Heart left ventricle (tissue), 16 donors: ENCODE results near the gene TNIK. TPM values are rescaled to one million over a fixed set of nuclear protein-coding genes. Genes with fewer than 3 reads are reported as not detected.

Source experiments
- ATAC-seq, 4 donors: fragments of 200-7000 bp; cut with Tn5 transposase; one replicate each; pipeline ENCODE4 v1.9.1; 2020 to 2022; ENCODE audit warnings: moderate library complexity in 4 of 4, mild to moderate bottlenecking in 3 of 4, moderate number of reproducible peaks in 1 of 4
- DNase-seq, 5 donors: peaks; one replicate each; pipeline ENCODE4 v3.0.0-alpha.2; 2020
- H3K27ac ChIP-seq, 12 donors: fragments of 200-600 bp; sonication (generic) in 4 of 12; one replicate each; pipeline versions ENCODE4 v1.5.0 to v1.8.0; 2016 to 2022; ENCODE audit warnings: mild to moderate bottlenecking in 2 of 12
- H3K27me3 ChIP-seq, 9 donors: fragments of 200-600 bp; sonication (generic) in 2 of 9; one replicate each; pipeline versions ENCODE4 v1.5.1 to v1.8.0; 2016 to 2022; ENCODE audit warnings: mild to moderate bottlenecking in 3 of 9
- H3K36me3 ChIP-seq, 9 donors: fragments of 200-600 bp; sonication (generic) in 2 of 9; one replicate each; pipeline versions ENCODE4 v1.5.0 to v1.8.0; 2018 to 2022; ENCODE audit warnings: mild to moderate bottlenecking in 2 of 9
- H3K4me1 ChIP-seq, 12 donors: fragments of 200-600 bp; sonication (generic) in 4 of 12; one replicate each; pipeline versions ENCODE4 v1.5.0 to v1.8.0; 2016 to 2022; ENCODE audit warnings: mild to moderate bottlenecking in 3 of 12
- H3K4me3 ChIP-seq, 12 donors: fragments of 200-600 bp; sonication (generic) in 4 of 12; one replicate each; pipeline versions ENCODE4 v1.5.0 to v1.8.0; 2017 to 2022; ENCODE audit warnings: mild to moderate bottlenecking in 9 of 12, moderate library complexity in 4 of 12
- H3K9me3 ChIP-seq, 12 donors: fragments of 200-600 bp; sonication (generic) in 4 of 12; one replicate each; pipeline versions ENCODE4 v1.5.0 to v1.8.0; 2016 to 2022; ENCODE audit warnings: mild to moderate bottlenecking in 1 of 12
- POLR2A ChIP-seq, 2 donors: fragments of 450-650 bp; IDR thresholded peaks; one replicate each; pipeline ENCODE4 v1.6.1; 2017; ENCODE audit warnings: antibody characterized with exemption in 2 of 2, mild to moderate bottlenecking in 2 of 2, moderate library complexity in 2 of 2
- WGBS, 4 donors: extraction: QIAGEN DNeasy Blood & Tissue Kit in 2 of 4; methylation state at CpG; one replicate each; pipeline versions ENCODE4 v1.1.5 to v1.1.7; 2013 to 2018; 5-methylcytosine and 5-hydroxymethylcytosine counted together
- intact Hi-C, 10 donors: fragments of 100-400 bp; cut with DNase I; formaldehyde crosslinking; loops; one replicate each; pipeline versions ENCODE4 v1.11.1 to v1.14.2; 2022
- polyA plus RNA-seq, 2 donors: library from polyadenylated mRNA; stranded (reverse); fragments of 200-250 nt; gene quantifications; one replicate each; pipeline ENCODE4 v1.2.3, GENCODE V29; 2013
- total RNA-seq, 9 donors: library from RNA; depleted of rRNA in 2 of 9; stranded (reverse); fragments of >200 nt in 2 of 9; fragmentation: NEBNext Ultra II Directional in 3 of 9; extraction: Animal tissue kit (Norgen Biotek cat#: 25700) in 3 of 9; gene quantifications; one replicate each; pipeline versions ENCODE4 v1.1.0 to v1.2.4, GENCODE V29; 2016 to 2023
- TF ChIP-seq, protein P1 (sequence below), 12 donors: fragments of 200-600 bp; sonication (generic) in 4 of 12; IDR thresholded peaks; one replicate each; pipeline versions ENCODE4 v1.5.0 to v1.8.0; 2018 to 2022; ENCODE audit warnings: antibody characterized with exemption in 12 of 12, mild to moderate bottlenecking in 5 of 12
- donor health status: ischemic (EF 13 %, LVEDD 7.1; RV severe dilation, severe dysfunction).
- donor health status: healthy with polysubstance abuse.
- donor health status: DM: no; HTN: yes; CAD: no.
- donor health status: DM: no; HTN: no; CAD: no.
- donor health status: ischemic (EF 25% LVEDD 6.9; RV normal size, moderate dysfunction).
- donor health status: ischemic (EF 25% LVEDD 5.7; RV mildly dilated, moderate dysfunction).
- donor health status: healthy.
- donor health status: DM: yes; HTN: yes; CAD: no.
- donor health status: ischemic (EF 35%, LVEDD 5.7; RV mildly dilated, moderate dysfunction).
- donor health status: nonischemic (EF 11% LVEDD 7.7; RV severe dilation, severe dysfunction).
- donor health status: DM: yes; HTN: yes; CAD: no.
- donor health status: PGD.
- donor health status: ischemic (EF 29% LVEDD 5.4; RV normal size, mild dysfunction).
- donor health status: nonischemic (EF 23%, LVEDD 6.1; RV moderate dilation, normal function).

Gene TNIK
- total and polyA plus RNA-seq, 11 donors = 12.3 to 51.6 (median 32.4) TPM

DNA sequence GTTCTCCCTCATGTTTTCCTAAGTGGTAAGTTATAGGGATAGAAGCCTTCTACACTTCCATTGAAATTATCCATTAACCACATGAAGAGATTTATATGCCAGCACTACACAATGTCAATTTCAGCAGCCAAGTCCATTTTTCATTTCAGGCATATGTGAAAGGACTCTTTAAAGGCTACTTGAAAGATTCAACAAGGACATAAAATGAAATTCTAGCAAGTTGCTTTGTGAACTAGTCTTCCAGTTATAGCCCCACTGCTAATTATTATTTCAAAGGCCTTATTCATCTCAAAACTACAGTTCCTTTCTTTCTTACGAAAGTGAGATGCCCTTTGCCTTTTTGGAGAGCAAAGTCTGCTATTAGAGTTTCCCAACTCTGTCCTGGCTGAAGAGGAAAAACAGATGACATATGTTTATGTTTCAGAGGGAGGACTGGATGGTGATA is 367.7 kb downstream of the TNIK start:
- WGBS, 4 donors = 38 to 52% (median 51%) methylated on average over 1 of the region's 1 CpG
- H3K27ac ChIP-seq = peak overlapping the region in 3 of 12 donors; percentile 7 to 46 (median 17)

DNA sequence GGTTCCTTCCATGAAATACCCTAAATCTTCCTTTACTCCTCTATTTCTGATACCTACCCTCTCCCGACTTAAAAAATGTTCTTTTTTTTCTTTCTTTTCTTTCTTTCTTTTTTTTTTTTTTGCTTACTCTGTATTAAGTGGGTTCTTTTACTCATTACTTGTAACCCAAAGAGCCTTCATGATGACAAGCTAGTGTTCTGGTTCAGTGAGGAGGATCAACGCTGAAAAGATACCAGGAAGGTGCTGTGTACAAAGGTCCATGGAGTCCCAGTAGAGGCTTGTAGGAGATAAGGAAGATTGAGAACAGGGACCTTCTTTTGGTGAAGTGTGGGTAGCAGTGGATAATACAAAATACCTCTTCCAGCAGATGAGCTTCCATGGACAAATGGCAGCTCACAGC is 369.9 kb downstream of the TNIK start:
- H3K9me3 ChIP-seq = no peaks in the 10 kb centered on the region
- intact Hi-C loops = no loop called here
- ATAC-seq (no peak), DNase-seq (no peak)
- H3K36me3 ChIP-seq = peaks cover 0 to 20% (median 7%) of the 10 kb centered on the region in 9 donors
- H3K4me3 ChIP-seq = no peak overlapping the region
- TF ChIP-seq, protein P1, sequence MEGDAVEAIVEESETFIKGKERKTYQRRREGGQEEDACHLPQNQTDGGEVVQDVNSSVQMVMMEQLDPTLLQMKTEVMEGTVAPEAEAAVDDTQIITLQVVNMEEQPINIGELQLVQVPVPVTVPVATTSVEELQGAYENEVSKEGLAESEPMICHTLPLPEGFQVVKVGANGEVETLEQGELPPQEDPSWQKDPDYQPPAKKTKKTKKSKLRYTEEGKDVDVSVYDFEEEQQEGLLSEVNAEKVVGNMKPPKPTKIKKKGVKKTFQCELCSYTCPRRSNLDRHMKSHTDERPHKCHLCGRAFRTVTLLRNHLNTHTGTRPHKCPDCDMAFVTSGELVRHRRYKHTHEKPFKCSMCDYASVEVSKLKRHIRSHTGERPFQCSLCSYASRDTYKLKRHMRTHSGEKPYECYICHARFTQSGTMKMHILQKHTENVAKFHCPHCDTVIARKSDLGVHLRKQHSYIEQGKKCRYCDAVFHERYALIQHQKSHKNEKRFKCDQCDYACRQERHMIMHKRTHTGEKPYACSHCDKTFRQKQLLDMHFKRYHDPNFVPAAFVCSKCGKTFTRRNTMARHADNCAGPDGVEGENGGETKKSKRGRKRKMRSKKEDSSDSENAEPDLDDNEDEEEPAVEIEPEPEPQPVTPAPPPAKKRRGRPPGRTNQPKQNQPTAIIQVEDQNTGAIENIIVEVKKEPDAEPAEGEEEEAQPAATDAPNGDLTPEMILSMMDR (IDR thresholded peaks at IDR 0.05) = no peak
- TF ChIP-seq POLR2A (IDR thresholded peaks at IDR 0.05) = no peak
- peaks cover 0 to 37% (median 19%) of the 10 kb centered on the region in 12 donors for H3K4me1 ChIP-seq
- peak overlapping the region in 1 of 12 donors; percentile 8 for H3K27ac ChIP-seq
- no peaks in the 10 kb centered on the region for H3K27me3 ChIP-seq
- WGBS, 4 donors = 82 to 91% (median 86%) methylated on average over 2 of the region's 2 CpGs

More for the DNA sequence above, 367.7 kb downstream of the TNIK start:
- Histone ChIP-seq H3K4me3 (no peak overlapping the region), H3K9me3 (no peaks in the 10 kb centered on the region), H3K27me3 (no peaks in the 10 kb centered on the region), H3K4me1 (peaks cover 0 to 40% (median 19%) of the 10 kb centered on the region in 12 donors), H3K36me3 (peaks cover 0 to 3% (median 0%) of the 10 kb centered on the region in 9 donors)
- DNase-seq = no peak
- intact Hi-C loops = no loop called here
- TF ChIP-seq POLR2A (IDR thresholded peaks at IDR 0.05) = no peak
- TF ChIP-seq, protein P1 (IDR thresholded peaks at IDR 0.05) = no peak
- ATAC-seq = peak in 1 of 4 donors; percentile 46

DNA sequence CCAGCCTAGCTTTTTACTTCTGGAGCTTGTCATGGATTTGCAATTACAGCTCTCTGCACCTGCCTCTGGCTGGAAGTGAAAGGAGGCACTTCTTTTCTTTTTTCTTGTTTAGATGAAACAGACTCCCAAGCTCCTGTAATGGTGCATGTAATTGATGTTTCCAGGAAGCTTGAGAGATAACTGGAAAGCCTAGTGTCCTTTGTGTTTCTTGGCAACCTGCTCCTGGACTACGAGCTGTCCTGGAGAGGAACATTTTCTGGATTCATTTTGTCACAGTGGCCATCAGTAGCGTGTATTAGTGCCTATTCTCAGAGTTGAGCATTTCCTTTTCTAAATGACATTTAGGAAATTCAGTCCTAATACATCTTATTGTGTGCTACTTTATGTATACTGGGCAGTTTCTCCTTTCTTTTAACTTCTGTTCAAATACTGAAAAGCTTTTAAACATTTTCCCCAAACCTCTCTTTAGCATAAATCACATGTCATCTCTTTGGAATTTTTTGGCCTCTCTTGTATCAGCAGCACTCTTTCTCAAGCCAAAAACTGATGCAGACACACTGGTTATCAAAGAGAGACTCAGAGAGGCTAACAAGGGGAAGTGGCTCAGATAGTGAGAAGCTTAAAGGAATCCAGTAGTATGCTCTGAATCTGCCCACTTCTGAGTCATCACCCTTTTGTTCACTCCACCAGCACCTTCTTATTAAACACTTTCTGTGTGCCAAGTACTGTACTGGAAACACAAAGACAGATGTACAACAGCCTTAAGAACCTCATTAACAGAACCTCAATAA is 371.0 kb downstream of the TNIK start:
- Histone ChIP-seq H3K4me3 (no peak overlapping the region), H3K27me3 (no peaks in the 10 kb centered on the region), H3K9me3 (no peaks in the 10 kb centered on the region), H3K4me1 (peaks cover 0 to 34% (median 19%) of the 10 kb centered on the region in 12 donors), H3K36me3 (peaks cover 0 to 32% (median 16%) of the 10 kb centered on the region in 9 donors), H3K27ac (peak overlapping the region in 7 of 12 donors; percentile 8 to 56 (median 41))
- intact Hi-C loops = no loop called here
- TF ChIP-seq POLR2A (IDR thresholded peaks at IDR 0.05) = no peak
- TF ChIP-seq, protein P1 (IDR thresholded peaks at IDR 0.05) = no peak
- ATAC-seq (peak; percentile 56 to 83 (median 74)), DNase-seq (no peak)
- WGBS, 4 donors = 4 to 13% (median 7%) methylated on average over 2 of the region's 2 CpGs

DNA sequence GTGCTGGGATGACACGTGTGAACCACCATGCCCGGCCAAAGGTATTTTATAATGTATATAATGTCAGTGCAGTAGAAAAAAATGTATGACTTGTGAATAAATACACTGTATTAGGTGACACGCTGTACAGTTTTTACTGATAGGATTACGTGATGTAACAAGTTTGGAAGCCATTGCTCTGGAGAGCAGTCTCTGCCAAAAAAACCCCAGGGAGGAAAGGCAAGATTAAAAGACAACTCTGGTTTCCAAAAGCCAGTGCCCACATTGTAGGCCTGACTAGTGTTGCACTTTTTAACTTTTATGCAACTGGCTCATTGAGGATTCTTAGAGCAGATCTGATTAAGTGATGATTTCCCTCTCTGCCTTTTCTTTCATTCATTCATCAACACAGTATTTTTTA is 371.7 kb downstream of the TNIK start:
- TF ChIP-seq, protein P1 (IDR thresholded peaks at IDR 0.05) = no peak
- TF ChIP-seq POLR2A (IDR thresholded peaks at IDR 0.05) = no peak
- H3K9me3 ChIP-seq = no peaks in the 10 kb centered on the region
- intact Hi-C loops = no loop called here
- H3K4me1 ChIP-seq = peaks cover 0 to 34% (median 19%) of the 10 kb centered on the region in 12 donors
- WGBS, 4 donors = 51 to 68% (median 52%) methylated on average over 4 of the region's 4 CpGs
- H3K4me3 ChIP-seq = no peak overlapping the region
- peaks cover 0 to 37% (median 22%) of the 10 kb centered on the region in 9 donors for H3K36me3 ChIP-seq
- ATAC-seq = peak; percentile 24 to 43 (median 36)
- H3K27me3 ChIP-seq = no peaks in the 10 kb centered on the region
- no peak for DNase-seq
- H3K27ac ChIP-seq = peak overlapping the region in 6 of 12 donors; percentile 7 to 56 (median 31)
